ENCODE measurements around the gene HSFY1.
"Not testable (repeated sequence)": the region's sequence is repeated elsewhere in the genome, so short reads cannot be mapped to it uniquely, and the experiment has no call there.

HSFY1 gene, protein sequence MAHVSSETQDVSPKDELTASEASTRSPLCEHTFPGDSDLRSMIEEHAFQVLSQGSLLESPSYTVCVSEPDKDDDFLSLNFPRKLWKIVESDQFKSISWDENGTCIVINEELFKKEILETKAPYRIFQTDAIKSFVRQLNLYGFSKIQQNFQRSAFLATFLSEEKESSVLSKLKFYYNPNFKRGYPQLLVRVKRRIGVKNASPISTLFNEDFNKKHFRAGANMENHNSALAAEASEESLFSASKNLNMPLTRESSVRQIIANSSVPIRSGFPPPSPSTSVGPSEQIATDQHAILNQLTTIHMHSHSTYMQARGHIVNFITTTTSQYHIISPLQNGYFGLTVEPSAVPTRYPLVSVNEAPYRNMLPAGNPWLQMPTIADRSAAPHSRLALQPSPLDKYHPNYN

DNA sequence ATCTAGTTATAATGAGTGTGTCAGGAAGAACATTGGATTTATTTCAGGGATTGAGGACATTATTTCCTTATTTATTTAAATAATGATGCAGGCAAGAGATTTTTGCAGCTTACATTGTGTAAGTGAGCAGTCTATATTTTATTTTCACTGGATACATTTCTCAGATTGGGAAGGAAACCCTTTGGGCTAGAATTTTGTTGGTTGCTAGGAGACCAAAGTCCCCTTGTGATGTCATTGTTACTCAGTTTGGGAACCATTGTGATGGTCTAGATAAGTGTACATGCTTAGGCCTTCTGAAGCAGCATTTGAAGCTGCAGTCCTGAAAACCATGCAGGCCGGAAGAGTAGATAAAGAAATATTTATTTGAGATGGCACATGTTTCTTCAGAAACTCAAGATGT lies at the start of gene HSFY1:
Gene HSFY1 (plus strand): TSS at position 301 of the 400 bp plus-strand sequence. CDS start 68 bp downstream, at position 369.
- in situ Hi-C loops (cut with HindIII; ENCODE audit: low pct_ligation_motif_present, low pct_unique_long_range_greater_than_20kb, low sequenced_read_pairs); DNase-seq: not testable (repeated sequence)

DNA sequence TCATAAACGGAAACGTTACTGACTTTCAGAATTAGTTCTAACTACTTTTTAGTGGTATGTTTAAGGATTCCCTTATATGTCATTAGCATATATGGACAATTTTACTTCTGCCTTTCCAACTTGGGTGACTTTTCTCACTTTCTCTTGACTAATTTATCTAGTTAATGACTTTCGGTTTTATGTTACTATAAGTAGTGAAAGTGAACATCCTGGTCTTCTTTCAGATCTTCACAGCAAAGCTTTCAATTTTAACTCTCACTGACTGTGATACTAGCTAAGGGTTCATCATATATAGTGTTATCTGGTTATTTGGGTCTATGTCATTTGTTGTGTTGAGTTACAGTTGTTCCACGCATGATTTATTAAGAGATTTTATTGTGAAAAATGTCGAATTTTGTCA lies 42.3 kb upstream of the HSFY1 start:
- DNase-seq; in situ Hi-C loops (cut with HindIII; ENCODE audit: low pct_ligation_motif_present, low pct_unique_long_range_greater_than_20kb, low sequenced_read_pairs): not testable (repeated sequence)

- in situ Hi-C loops (cut with HindIII; ENCODE audit: low pct_ligation_motif_present, low pct_unique_long_range_greater_than_20kb, low sequenced_read_pairs); DNase-seq: not testable (repeated sequence)
Observed at GRCh38 chrY:18530995-18531655, 15.4 kb upstream of the HSFY1 start.

DNA sequence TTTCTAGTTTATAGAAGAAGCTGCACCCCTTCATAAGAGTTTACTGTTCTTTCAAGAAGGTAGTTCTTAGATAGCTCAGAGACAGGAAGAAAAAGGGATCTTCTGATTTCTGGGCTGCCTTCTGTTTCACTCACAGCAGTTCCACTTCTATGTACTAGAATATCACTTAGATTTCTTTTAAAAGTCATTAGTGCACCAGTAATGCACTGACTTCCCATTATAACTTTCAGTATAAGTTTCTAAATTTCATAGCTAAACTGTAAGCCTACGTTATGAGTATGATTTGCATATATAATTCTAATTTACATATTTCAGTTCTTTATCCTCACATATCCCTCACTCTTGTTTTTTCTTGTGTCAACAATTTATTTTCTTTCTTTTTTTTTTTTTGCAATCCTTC lies 7.6 kb upstream of the HSFY1 start:
- not testable (repeated sequence) for DNase-seq

GRCh38 chrY:18553132-18553531 lies 6.6 kb downstream of the HSFY1 start:
- DNase-seq; in situ Hi-C loops (cut with HindIII; ENCODE audit: low pct_ligation_motif_present, low pct_unique_long_range_greater_than_20kb, low sequenced_read_pairs): not testable (repeated sequence)

More for the DNA sequence above, 7.6 kb upstream of the HSFY1 start:
- in situ Hi-C loops (cut with HindIII; ENCODE audit: low pct_ligation_motif_present, low pct_unique_long_range_greater_than_20kb, low sequenced_read_pairs): not testable (repeated sequence)

GRCh38 chrY:18565915-18566314 lies 19.4 kb downstream of the HSFY1 start:
- in situ Hi-C loops (cut with HindIII; ENCODE audit: low pct_ligation_motif_present, low pct_unique_long_range_greater_than_20kb, low sequenced_read_pairs); DNase-seq: not testable (repeated sequence)
